Lung (tissue), 12 donors: ENCODE data around the gene CACFD1. TPM values are rescaled to one million over a fixed set of nuclear protein-coding genes. Genes with fewer than 3 reads are reported as not detected.

Experiments used
- ATAC-seq: fragments of 200-7000 bp; cut with Tn5 transposase; one replicate; pipeline ENCODE4 v1.9.1; 2020; ENCODE audit warnings: moderate number of reproducible peaks; ENCODE audit not compliant: insufficient read depth, low FRiP score
- DNase-seq, 3 donors: peaks; one replicate each; pipeline ENCODE4 v3.0.0-alpha.2; 2013 to 2017
- H3K27ac ChIP-seq, 2 donors: one replicate each; pipeline ENCODE4 v1.5.1; 2013; ENCODE audit warnings: mild to moderate bottlenecking in 2 of 2, moderate library complexity in 2 of 2, control low read depth in 1 of 2, inconsistent platforms in 1 of 2, low read depth in 1 of 2, low read length in 1 of 2
- H3K27me3 ChIP-seq, 3 donors: one replicate each; pipeline ENCODE4 v1.5.1; 2013; ENCODE audit warnings: low read length in 2 of 3; ENCODE audit not compliant: control insufficient read depth in 3 of 3, insufficient read depth in 3 of 3
- H3K36me3 ChIP-seq, 4 donors: one replicate each; pipeline ENCODE4 v1.5.1; 2013; ENCODE audit warnings: low read length in 4 of 4, mild to moderate bottlenecking in 1 of 4, moderate library complexity in 1 of 4; ENCODE audit not compliant: control insufficient read depth in 4 of 4, insufficient read depth in 4 of 4
- H3K4me1 ChIP-seq, 5 donors: one replicate each; pipeline ENCODE4 v1.5.1; 2013; ENCODE audit warnings: low read length in 5 of 5, mild to moderate bottlenecking in 2 of 5, moderate library complexity in 1 of 5; ENCODE audit not compliant: control insufficient read depth in 5 of 5, insufficient read depth in 5 of 5
- H3K4me3 ChIP-seq: one replicate; pipeline ENCODE4 v1.5.1; 2013; ENCODE audit warnings: mild to moderate bottlenecking, control low read depth, moderate library complexity
- H3K9ac ChIP-seq, 2 donors: one replicate each; pipeline ENCODE4 v1.5.1; 2013; ENCODE audit warnings: low read length in 2 of 2, control low read depth in 1 of 2; ENCODE audit not compliant: insufficient read depth in 1 of 2
- H3K9me3 ChIP-seq, 4 donors: one replicate each; pipeline ENCODE4 v1.5.1; 2013; ENCODE audit warnings: low read length in 3 of 4, mild to moderate bottlenecking in 1 of 4, moderate library complexity in 1 of 4; ENCODE audit not compliant: control insufficient read depth in 4 of 4, insufficient read depth in 3 of 4
- CTCF ChIP-seq: IDR thresholded peaks from 2 replicates; pipeline ENCODE4 v1.5.1; 2012; ENCODE audit warnings: mild to moderate bottlenecking; ENCODE audit errors: control extremely low read depth, extremely low read depth
- WGBS, 2 donors: extraction: QIAGEN DNeasy Blood & Tissue Kit; methylation state at CpG; one replicate each; pipeline ENCODE4 v1.1.7; 2013; 5-methylcytosine and 5-hydroxymethylcytosine counted together
- polyA plus RNA-seq, 2 donors: library from polyadenylated mRNA; stranded (reverse); fragments of 200-250 nt; gene quantifications; one replicate each; pipeline ENCODE4 v1.2.1, GENCODE V29; 2013
- total RNA-seq, 2 donors: library from RNA; depleted of rRNA in 1 of 2; stranded (reverse); fragments of >200 nt in 1 of 2; gene quantifications; one replicate each; pipeline ENCODE4 v1.2.1, GENCODE V29; 2014 to 2021
- donor health status: control.
- donor health status: control.
- donor health status: Bipolar disorder and iron deficiency.
- donor health status: healthy.
- donor health status: DM: yes; HTN: yes; CAD: no.

CACFD1 gene
- total and polyA plus RNA-seq, 4 donors = 18.7 to 46.1 (median 32.1) TPM

- H3K4me1 ChIP-seq = peaks cover 3 to 52% (median 11%) of the 10 kb centered on the region in 5 donors
- ATAC-seq = no peak
- 92 to 94% methylated on average over 19 of the region's 19 CpGs for WGBS, 2 donors
Observed at GRCh38 chr9:133512253-133513213, 52.8 kb downstream of the CACFD1 start.

GRCh38 chr9:133513214-133514100, 53.7 kb downstream of the CACFD1 start:
- 78 to 86% methylated on average over 28 of the region's 28 CpGs for WGBS, 2 donors
- ATAC-seq (no peak), DNase-seq (peak; percentile 68 to 77 (median 68))
- Histone ChIP-seq H3K27me3 (no peaks in the 10 kb centered on the region), H3K9me3 (peaks cover 0 to 3% (median 0%) of the 10 kb centered on the region in 4 donors), H3K4me3 (no peak overlapping the region), H3K36me3 (no peaks in the 10 kb centered on the region), H3K9ac (no peak overlapping the region), H3K27ac (no peak overlapping the region), H3K4me1 (peaks cover 3 to 60% (median 11%) of the 10 kb centered on the region in 5 donors)
- no peak for TF ChIP-seq CTCF

More at GRCh38 chr9:133512253-133513213, 52.8 kb downstream of the CACFD1 start:
- Histone ChIP-seq H3K27ac (no peak overlapping the region), H3K9ac (no peak overlapping the region), H3K27me3 (no peaks in the 10 kb centered on the region), H3K36me3 (no peaks in the 10 kb centered on the region), H3K9me3 (peaks cover 0 to 3% (median 0%) of the 10 kb centered on the region in 4 donors), H3K4me3 (no peak overlapping the region)
- no peak for TF ChIP-seq CTCF
- DNase-seq = no peak

GRCh38 chr9:133514460-133515239, 54.9 kb downstream of the CACFD1 start:
- TF ChIP-seq CTCF = no peak
- no peak overlapping the region for H3K4me3 ChIP-seq
- H3K27me3 ChIP-seq = no peaks in the 10 kb centered on the region
- WGBS, 2 donors = 47 to 66% methylated on average over 14 of the region's 14 CpGs
- peak; percentile 91 to 94 (median 92) for DNase-seq
- ATAC-seq = no peak
- H3K9me3 ChIP-seq = peaks cover 0 to 3% (median 0%) of the 10 kb centered on the region in 4 donors
- H3K27ac ChIP-seq = no peak overlapping the region
- H3K9ac ChIP-seq = no peak overlapping the region
- no peaks in the 10 kb centered on the region for H3K36me3 ChIP-seq
- H3K4me1 ChIP-seq = peaks cover 3 to 62% (median 16%) of the 10 kb centered on the region in 5 donors
